NOMO-1 (cell line): Measurements from ENCODE around the gene BCO1.

ENCODE experiments used
- DNase-seq, 2 experiments: peaks; one replicate each; lab custom pipeline; 2025; ENCODE audit not compliant: unreplicated experiment in 2 of 2; lab: John Stamatoyannopoulos, UW

Gene BCO1

DNA sequence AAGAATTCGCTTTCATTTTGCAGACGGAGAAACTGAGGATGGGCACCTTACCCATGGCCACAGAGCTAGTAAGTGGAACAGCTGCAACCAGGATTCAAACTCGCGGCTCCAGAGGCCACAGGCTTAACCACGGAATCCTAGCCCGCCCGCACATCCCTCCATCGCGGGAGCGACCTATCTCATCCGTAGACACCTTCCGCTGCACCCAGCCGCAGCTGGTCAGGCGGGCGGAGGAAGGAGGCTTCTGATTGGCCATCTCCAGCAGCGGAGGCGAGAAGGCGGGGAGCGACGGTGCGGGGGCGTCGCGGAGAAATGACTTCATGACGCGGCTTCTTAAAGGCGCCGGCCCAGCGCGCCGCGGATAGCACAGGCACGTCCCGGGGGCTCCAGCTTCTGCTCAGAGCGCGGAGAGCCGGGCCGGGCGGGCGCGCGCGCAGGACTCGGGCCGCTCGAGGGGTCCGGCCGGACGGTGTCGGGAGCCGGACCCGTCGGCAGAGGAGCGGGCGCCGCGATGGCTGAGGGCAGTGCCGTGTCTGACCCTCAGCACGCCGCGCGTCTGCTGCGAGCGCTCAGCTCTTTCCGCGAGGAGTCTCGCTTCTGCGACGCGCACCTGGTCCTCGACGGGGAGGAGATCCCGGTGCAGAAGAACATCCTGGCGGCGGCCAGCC lies 76.2 kb downstream of the BCO1 start, which contains the start of gene GAN:
Gene GAN (plus strand): TSS at position 360 of the 668 bp plus-strand sequence. CDS start 152 bp downstream, at position 512.
- peak; percentile 94 to 97 for DNase-seq

DNA sequence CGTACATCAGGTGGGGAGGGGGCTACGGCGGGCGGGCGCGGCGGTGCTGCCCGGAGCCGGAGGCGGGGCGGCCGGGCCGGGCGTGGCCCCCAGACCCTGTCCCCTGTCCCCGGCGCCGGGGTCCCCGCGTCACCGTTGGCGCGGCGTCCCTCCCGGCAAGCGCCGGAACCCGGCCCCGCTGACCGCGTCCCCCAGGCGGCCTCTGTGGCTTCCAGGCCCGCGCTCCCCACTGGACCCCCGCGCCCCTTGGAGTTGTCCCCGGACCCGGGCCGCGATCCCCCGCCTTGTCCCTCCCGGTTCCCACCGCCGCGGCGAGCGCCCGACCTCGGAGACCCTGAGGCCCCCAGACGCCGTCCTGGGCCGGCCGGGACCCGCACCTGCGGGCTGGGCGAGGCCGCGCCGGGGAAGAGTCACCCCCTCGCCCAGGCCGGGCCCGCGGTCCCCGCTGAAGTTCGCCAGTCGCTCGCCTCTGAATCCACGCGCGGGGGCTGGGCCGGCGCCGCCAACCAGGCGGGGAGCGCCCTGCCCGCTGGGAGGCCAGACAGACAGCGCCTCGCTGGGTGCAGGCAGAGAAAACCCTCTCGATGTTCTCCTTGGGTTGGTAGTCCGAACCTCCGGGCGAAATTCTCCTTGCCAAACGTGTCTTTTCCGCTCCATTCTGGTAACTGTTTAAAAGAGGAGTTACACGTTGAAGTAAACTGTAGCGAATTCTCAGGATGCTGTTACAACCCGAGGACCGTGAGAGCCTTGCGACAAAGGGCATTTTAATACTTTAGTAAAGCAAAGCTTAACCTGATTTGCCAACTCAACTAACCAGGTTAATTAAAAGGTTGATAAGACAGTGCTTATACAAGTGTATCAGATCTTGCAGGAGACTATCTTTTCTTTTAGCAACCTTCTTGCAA lies 77.0 kb downstream of the BCO1 start:
- peak; percentile 18 to 37 for DNase-seq

DNA sequence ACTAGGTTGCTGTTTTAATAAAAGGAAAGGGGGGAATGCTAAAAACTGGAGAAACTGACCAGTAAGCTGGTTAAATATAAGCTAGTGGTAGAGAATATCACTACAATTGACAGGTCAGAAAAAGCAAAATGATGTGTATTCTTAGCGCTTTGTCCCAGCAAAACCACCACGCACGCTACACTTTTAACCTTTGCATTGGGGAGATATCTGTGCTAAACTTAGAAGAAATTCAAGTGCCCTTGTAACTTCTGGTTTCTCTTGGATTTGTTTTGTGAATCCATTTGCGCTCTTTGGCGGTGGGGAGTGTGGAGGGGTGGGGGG lies 77.6 kb downstream of the BCO1 start:
- DNase-seq, result no peak

DNA sequence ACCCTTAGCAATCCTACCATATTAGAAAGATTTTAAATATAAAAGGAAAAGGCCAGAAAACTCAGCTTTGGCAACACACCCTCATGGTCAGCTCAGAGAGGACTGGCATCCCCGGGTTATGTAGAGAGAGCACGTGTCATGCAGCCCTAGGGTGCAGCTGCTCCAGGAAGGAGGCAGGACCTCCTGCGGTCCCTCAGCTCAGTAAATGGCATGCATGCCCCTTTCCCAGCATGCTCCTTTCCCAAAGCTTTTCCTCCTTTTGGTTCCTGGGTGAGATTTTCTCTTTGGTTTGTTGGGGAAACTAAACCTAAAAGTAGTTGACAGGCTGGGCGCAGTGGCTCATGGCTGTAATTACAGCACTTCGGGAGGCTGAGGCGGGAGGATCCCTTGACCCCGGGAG lies 80.2 kb downstream of the BCO1 start:
- no peak for DNase-seq

DNA sequence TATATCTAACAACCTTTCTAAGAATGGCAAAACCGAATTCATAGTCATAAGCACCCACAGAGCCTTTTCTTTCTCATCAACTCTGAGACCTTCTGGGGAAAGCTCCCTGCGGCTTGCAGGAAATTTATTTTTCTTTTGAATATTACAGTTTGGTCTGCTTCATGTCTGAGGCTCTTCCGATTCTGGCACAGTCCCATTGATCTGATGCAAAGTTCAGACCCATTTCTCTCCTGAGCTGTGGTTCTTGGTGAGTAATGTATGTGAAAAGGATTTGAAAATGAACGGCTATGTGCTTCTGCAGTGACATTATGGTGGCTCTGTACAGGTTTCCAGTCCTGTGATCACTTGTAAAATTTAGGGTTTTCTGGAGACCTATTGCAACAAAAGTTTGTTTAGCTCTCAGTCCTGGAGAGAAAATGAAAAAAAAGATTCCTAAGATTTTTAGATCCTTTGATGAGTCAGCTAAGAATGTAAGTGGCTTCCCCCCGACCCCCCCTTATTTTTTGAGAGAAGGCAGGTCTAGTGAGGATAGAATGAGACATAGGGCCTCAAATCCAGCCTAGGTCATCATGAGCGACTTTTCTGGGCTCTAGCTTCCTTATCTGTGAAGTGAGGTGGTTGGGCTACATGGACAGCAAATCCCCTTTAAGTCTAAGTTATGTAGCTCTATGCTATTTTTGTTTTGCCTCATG lies 80.9 kb downstream of the BCO1 start:
- DNase-seq, result no peak

DNA sequence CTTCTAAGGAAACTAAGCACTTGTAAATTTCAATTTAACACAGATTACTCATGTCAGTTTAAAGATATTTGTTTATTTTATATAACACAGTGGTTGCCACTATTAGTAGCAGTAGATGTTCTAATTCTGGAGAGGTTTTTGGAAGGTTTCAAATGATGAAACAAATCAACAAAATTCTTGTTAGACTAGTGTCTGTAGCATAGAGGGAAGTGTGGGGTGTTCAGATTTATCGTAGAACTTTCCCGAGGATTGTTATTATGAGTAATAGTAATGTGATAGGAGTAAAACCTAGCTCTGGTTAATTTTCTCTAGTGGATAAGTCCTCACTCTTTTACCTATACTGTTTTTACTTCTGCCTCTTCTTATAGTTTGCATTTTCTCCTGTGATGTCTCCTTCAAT lies 82.5 kb downstream of the BCO1 start:
- no peak for DNase-seq

DNA sequence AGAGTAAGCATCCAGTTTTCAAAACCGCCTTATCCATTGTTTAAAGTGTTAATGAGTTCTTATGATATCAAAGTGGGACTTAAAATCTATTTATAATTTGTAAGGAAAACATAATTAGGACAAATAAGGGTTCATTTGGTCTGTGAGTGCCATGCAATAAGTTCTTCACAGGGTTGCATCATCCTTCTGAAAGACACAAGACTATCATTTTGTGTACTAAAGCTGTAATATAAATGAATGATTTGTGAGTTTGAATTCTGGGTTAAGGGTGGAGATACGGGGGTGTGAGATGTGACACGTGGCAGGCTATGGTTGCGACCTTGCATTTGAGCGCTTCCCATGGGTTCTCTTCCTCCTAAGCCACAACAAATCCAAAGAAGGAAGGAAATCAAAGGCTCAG lies 83.0 kb downstream of the BCO1 start:
- DNase-seq, result no peak

DNA sequence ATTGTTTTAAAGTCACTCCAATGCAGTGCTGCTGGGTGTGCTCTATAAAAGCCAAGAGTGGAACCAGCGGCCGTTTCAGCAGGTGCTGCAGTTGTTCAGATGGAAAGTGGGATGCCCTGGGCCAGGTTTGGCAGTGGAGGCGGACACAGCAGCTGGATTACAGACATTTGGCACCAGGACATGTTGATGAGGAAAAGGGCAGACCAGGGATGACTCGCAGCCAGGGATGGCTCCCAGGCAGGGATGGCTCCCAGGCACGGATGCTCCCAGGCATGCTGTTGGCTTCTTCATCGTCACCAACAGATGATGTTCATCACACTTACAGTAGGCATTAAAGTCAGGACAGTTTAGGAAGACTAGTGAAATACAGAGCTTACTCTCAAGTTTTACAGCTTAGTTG lies 86.3 kb downstream of the BCO1 start:
- no peak for DNase-seq

DNA sequence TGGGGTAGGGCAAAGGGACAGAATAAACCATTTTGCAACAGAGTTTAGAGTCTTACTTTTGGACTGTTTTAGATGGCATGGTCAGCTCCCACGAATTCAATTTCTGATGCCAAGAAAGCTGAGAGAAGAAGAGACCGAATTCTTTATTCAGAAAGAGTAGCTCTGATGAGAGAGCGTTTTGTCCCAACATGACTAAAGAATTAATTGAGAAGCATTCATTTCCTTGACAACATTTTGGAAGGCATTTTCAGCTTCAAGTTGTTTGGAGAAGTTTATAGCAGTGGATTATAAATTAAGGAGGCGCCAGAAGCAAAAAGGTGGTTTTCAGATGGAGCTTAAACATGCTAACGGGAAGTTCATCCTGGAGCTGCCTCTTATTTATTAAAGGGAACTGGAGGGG lies 88.5 kb downstream of the BCO1 start:
- no peak for DNase-seq

DNA sequence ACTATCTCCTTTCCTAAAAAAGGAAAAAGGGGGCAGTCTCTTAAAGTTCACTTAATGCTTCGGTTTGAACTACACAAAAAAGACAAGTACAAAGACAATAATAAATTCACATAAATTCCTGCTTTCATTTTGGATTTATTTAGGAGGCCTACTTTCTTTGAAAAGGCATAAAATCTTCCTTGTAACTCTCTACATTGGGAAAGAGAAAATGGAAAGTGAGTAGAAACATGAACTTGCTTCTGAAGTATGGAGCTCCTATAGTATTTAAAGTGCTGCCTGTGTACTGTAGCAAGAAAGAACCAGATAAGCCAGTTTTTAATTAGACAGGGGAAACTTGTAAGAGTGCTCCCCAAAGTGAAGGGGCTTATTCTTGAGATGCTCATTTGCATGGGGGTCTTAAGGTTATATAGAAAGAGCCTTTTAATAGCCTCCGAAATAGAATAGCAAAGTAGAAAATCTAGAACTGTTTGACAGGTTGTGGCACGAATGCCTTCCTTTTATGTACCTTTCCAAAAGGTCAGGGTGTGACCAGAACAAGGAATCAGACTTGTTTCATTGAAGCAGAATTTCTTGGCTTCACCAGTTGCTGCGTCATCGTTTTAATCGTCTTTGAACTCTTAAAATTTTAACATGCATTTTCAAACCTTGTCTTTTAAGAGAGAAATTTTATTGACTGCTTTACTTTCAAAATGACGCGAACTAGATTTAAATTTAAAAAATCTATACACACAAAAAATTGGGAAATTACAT lies 89.1 kb downstream of the BCO1 start:
- DNase-seq, result no peak

DNA sequence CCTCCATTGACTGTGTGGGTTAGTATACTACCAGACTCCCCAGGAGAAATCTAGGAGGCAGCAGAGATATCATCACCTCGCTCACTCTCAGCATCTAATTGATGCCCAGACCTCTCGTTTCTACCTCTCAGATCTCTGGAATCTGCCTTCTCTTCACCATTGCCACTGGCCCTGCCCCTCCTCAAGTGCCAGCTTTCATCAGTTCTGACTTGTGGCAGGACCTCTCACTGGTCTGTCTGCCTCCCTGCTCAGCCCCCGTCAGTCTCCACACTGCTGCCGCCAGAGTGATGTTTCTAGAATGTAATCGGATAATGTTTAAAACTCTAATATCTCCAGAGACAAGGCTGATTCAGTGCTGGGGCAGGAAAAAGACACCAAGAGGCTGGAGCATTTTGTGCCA lies 91.5 kb downstream of the BCO1 start:
- no peak for DNase-seq

DNA sequence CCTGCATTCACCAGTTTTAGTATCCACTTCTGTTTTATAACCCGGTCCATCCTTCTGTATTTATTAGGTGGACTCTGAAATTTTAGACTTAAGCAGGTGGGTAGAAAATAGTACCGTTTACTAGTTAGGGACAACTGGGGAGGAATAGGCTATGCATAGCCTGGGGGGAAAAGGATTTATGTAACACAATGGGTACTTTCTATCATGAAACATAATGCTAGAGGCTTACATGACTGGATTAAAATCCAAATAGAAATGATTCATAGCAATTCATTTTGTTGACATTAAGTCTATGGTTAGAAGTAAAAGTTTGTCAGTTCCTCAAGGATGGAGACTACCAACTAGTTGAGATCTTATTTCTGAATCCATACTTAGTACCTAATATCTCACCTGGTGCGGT lies 94.9 kb downstream of the BCO1 start:
- DNase-seq, result no peak

DNA sequence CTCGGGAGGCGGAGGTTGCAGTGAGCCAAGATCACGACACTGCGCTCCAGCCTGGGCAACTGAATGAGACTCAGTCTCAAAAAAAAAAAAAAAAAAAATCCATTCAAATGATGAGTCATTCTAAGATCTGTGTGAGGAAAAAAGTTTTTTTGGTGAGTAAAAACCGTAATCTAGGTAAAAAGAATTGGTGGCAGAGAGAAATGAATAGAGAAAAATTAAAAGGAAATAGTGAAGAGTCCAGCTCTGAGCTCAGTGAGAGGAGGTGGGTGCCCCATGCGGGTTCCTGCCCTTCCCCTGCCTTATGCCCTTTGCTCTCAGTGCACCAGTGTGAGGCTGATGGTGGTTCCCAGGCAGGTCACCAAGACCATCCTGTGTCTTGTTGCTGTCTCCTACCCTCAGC lies 97.2 kb downstream of the BCO1 start:
- no peak for DNase-seq

DNA sequence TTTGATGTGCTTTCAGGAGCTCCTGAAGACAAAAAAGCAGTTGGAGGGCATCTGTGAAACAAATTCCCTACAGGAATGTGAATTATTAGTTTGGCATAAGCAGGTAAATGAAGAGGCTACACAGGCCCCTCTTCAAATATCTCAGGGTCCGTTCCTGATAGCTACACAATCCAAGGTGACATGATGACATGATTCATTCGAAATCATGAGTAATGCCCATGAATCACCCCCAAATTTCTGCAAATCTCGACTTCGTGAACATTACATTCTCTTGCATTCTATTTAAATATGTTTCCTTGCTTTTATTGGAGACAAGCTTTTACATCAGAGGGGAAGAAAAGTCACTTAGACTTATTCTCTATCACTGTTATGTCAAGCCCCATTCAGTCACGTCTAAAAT lies 98.6 kb downstream of the BCO1 start:
- no peak for DNase-seq
